ENCODE data around the gene ST6GAL1. TPM values are rescaled to one million over a fixed set of nuclear protein-coding genes. Genes with fewer than 3 reads are reported as not detected.

ST6GAL1 gene
- total RNA-seq, 1 donor from 2014 or later, result 84.3 TPM

DNA sequence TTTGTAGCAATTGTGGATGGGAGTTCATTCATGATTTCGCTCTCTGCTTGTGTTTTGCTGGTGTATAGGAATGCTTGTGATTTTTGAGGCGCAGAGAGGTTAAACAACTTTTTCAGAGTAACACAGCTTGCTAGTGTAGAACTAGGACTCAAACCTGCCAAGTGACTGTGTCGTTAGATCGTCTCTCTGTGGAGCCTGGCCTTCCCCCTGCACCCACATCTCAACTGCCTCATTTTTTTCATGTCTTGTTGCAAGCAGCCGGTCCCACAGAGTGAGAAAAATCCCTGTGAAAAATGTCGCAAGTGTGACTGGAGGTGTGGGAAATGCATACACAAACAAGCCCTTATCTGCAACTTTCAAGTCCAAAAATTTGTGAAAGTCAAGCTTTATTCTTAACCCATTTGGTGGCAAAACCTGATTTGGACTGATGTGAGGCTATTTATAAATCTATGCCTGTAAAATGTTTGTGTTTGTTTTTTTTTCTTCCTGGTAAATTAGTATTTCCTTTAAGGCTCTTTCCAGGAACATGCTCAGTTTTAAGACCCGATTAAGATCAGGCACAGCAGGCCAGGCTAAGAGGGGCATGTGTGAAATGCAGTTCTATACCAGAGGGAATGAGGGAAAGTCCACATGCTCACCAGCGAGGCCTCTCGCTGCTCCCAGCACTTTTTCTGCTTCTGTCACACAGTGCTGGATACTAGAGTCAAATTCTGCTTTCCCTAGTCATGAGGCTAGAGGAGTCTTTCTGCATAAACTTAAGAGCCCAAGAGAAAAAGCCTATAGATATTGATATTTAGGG lies 25.8 kb downstream of the ST6GAL1 start:
- Histone ChIP-seq H3K27me3 (ENCODE audit: low read depth) (no peaks in the 10 kb centered on the region), H3K36me3 (peaks cover 4% of the 10 kb centered on the region), H3K9me3 (replicated peaks) (no peaks in the 10 kb centered on the region), H3K27ac (replicated peaks) (peak overlapping the region; percentile 53), H3K4me1 (peaks cover 69% of the 10 kb centered on the region), H3K4me3 (no peak overlapping the region)
- DNase-seq, result no peak
- intact Hi-C loops (cut with micrococcal nuclease), result no loop called here
- no peak for TF ChIP-seq CTCF (IDR thresholded peaks at IDR 0.05; ENCODE audit: borderline replicate concordance)

- peaks cover 79% of the 10 kb centered on the region for H3K4me1 ChIP-seq
- no peak for DNase-seq
- H3K36me3 ChIP-seq, result peaks cover 5% of the 10 kb centered on the region
- no peak for TF ChIP-seq CTCF (IDR thresholded peaks at IDR 0.05; ENCODE audit: borderline replicate concordance)
- intact Hi-C loops (cut with micrococcal nuclease), result no loop called here
- no peak overlapping the region for H3K27ac ChIP-seq (replicated peaks)
- no peaks in the 10 kb centered on the region for H3K9me3 ChIP-seq (replicated peaks)
- no peak overlapping the region for H3K4me3 ChIP-seq
- no peaks in the 10 kb centered on the region for H3K27me3 ChIP-seq (ENCODE audit: low read depth)
Measured at GRCh38 chr3:186959029-186959624, 28.8 kb downstream of the ST6GAL1 start.

GRCh38 chr3:186960347-186960746 lies 30.0 kb downstream of the ST6GAL1 start:
- intact Hi-C loops (cut with micrococcal nuclease), result no loop called here
- no peak for TF ChIP-seq CTCF (IDR thresholded peaks at IDR 0.05; ENCODE audit: borderline replicate concordance)
- no peak for DNase-seq
- no peaks in the 10 kb centered on the region for H3K27me3 ChIP-seq (ENCODE audit: low read depth)
- peaks cover 92% of the 10 kb centered on the region for H3K4me1 ChIP-seq
- peaks cover 5% of the 10 kb centered on the region for H3K36me3 ChIP-seq
- no peak overlapping the region for H3K4me3 ChIP-seq
- H3K9me3 ChIP-seq (replicated peaks), result no peaks in the 10 kb centered on the region
- peak overlapping the region; percentile 22 for H3K27ac ChIP-seq (replicated peaks)

DNA sequence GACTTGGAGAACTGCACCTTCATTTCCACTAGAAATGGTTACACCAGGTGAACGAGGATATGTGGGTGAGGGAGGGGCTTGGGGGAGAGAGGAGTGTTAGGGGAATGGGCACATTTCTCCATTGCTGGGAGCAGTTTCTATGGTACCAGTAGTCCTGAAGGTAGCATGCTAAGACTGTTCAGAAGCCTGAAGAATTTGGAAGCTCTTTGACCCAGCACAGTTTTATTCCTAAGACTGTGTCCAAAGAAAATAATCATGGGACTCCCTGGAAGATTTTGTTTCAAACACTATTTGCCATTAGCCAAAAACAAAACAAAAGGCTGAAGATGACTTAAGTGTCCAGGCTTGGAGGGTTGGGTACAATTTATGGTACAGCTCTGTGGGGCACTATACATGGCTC lies 32.1 kb downstream of the ST6GAL1 start:
- no peak for TF ChIP-seq CTCF (IDR thresholded peaks at IDR 0.05; ENCODE audit: borderline replicate concordance)
- Histone ChIP-seq H3K27me3 (ENCODE audit: low read depth) (no peaks in the 10 kb centered on the region), H3K4me3 (no peak overlapping the region), H3K4me1 (peaks cover 97% of the 10 kb centered on the region), H3K36me3 (peaks cover 5% of the 10 kb centered on the region), H3K9me3 (replicated peaks) (no peaks in the 10 kb centered on the region), H3K27ac (replicated peaks) (peak overlapping the region; percentile 53)
- intact Hi-C loops (cut with micrococcal nuclease), result no loop called here
- no peak for DNase-seq

DNA sequence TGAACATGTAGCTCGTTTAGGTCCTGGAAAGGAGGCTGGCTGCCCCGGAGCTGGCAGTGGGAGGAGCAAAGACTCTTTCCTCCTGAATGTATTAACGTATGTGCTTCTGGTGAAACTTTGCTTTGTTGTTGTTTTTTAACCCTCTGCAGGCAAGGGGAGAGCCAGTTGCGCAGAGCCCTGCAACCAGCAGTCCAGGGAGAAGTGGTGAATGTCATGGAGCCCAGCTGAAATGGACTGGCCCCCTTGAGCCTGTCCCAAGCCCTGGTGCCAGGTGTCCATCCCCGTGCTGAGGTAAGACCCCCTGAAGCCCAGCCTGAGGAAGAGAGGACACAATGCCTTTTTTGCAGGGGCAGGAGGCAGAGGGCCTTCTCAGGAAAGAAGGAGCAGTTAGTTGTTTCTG lies 33.3 kb downstream of the ST6GAL1 start:
- H3K4me3 ChIP-seq, result no peak overlapping the region
- TF ChIP-seq CTCF (IDR thresholded peaks at IDR 0.05; ENCODE audit: borderline replicate concordance), result no peak
- no peak for DNase-seq
- peak overlapping the region; percentile 56 for H3K27ac ChIP-seq (replicated peaks)
- no peaks in the 10 kb centered on the region for H3K9me3 ChIP-seq (replicated peaks)
- no peaks in the 10 kb centered on the region for H3K27me3 ChIP-seq (ENCODE audit: low read depth)
- peaks cover 99% of the 10 kb centered on the region for H3K4me1 ChIP-seq
- H3K36me3 ChIP-seq, result peaks cover 5% of the 10 kb centered on the region
- intact Hi-C loops (cut with micrococcal nuclease), result no loop called here
